Esophagus squamous epithelium (tissue), 5 donors: ENCODE results near the gene TLN1. TPM values are rescaled to one million over a fixed set of nuclear protein-coding genes. Genes with fewer than 3 reads are reported as not detected.

Experiments
- DNase-seq: peaks from one replicate; lab custom pipeline; 2025; lab: John Stamatoyannopoulos, UW
- H3K27ac ChIP-seq, 4 donors: fragments of 200-600 bp; sonication (generic); one replicate each; pipeline ENCODE4 v1.5.1; 2016 to 2019; ENCODE audit warnings: mild to moderate bottlenecking in 1 of 4
- H3K27me3 ChIP-seq, 4 donors: fragments of 200-600 bp; sonication (generic); 1 replicate in 3 of 4; 2 replicates in 1 of 4; pipeline versions ENCODE4 v1.5.1 to v1.6.0; 2017 to 2021; ENCODE audit warnings: antibody characterized with exemption in 1 of 4
- H3K36me3 ChIP-seq, 3 donors: fragments of 200-600 bp; sonication (generic); one replicate each; pipeline ENCODE4 v1.5.1; 2016 to 2019
- H3K4me1 ChIP-seq, 3 donors: fragments of 200-600 bp; sonication (generic); one replicate each; pipeline ENCODE4 v1.5.1; 2017 to 2019
- H3K4me3 ChIP-seq, 4 donors: fragments of 200-600 bp; sonication (generic); 1 replicate in 3 of 4; 2 replicates in 1 of 4; pipeline ENCODE4 v1.5.1; 2016 to 2019; ENCODE audit warnings: mild to moderate bottlenecking in 2 of 4, moderate library complexity in 1 of 4
- H3K9me3 ChIP-seq, 3 donors: fragments of 200-600 bp; sonication (generic); one replicate each; pipeline ENCODE4 v1.5.1; 2016 to 2019
- POLR2A ChIP-seq, 4 donors: fragments of 450-650 bp; IDR thresholded peaks; one replicate each; pipeline ENCODE4 v1.6.1; 2017; ENCODE audit warnings: antibody characterized with exemption in 4 of 4, mild to moderate bottlenecking in 4 of 4, moderate library complexity in 3 of 4
- WGBS, 2 donors: methylation state at CpG; one replicate each; pipeline ENCODE4 v1.1.5; 2018; 5-methylcytosine and 5-hydroxymethylcytosine counted together
- intact Hi-C: fragments of 100-400 bp; cut with DNase I; formaldehyde crosslinking; loops from one replicate; pipeline ENCODE4 v1.15.0; 2022
- total RNA-seq, 4 donors: library from RNA; depleted of rRNA; stranded (reverse); fragments of >200 nt; gene quantifications; one replicate each; pipeline ENCODE4 v1.1.0, GENCODE V29; 2016
- TF ChIP-seq, protein P1 (sequence below), 6 experiments: fragments of 450-650 bp in 4 of 6; fragments of 200-600 bp in 2 of 6; sonication (generic) in 2 of 6; IDR thresholded peaks; one replicate each; pipeline ENCODE4 v1.5.1; 2016 to 2019; ENCODE audit warnings: antibody characterized with exemption in 6 of 6, mild to moderate bottlenecking in 4 of 6, moderate library complexity in 4 of 6
- donor health status: DM: yes; HTN: yes; CAD: no.

TLN1 gene
- total RNA-seq, 4 donors from 2014 or later: 94.7 to 233 (median 112) TPM

GRCh38 chr9:35723426-35723825 is 8.6 kb downstream of the TLN1 start:
- TF ChIP-seq, protein P1, sequence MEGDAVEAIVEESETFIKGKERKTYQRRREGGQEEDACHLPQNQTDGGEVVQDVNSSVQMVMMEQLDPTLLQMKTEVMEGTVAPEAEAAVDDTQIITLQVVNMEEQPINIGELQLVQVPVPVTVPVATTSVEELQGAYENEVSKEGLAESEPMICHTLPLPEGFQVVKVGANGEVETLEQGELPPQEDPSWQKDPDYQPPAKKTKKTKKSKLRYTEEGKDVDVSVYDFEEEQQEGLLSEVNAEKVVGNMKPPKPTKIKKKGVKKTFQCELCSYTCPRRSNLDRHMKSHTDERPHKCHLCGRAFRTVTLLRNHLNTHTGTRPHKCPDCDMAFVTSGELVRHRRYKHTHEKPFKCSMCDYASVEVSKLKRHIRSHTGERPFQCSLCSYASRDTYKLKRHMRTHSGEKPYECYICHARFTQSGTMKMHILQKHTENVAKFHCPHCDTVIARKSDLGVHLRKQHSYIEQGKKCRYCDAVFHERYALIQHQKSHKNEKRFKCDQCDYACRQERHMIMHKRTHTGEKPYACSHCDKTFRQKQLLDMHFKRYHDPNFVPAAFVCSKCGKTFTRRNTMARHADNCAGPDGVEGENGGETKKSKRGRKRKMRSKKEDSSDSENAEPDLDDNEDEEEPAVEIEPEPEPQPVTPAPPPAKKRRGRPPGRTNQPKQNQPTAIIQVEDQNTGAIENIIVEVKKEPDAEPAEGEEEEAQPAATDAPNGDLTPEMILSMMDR (IDR thresholded peaks at IDR 0.05): no peak
- TF ChIP-seq POLR2A (IDR thresholded peaks at IDR 0.05): no peak
- Histone ChIP-seq H3K36me3 (peaks cover 60 to 90% (median 66%) of the 10 kb centered on the region in 3 donors), H3K4me1 (peaks cover 6 to 32% (median 9%) of the 10 kb centered on the region in 3 donors), H3K4me3 (no peak overlapping the region), H3K27ac (no peak overlapping the region), H3K27me3 (no peaks in the 10 kb centered on the region), H3K9me3 (no peaks in the 10 kb centered on the region)
- 78 to 90% methylated on average over 2 of the region's 2 CpGs for WGBS, 2 donors
- DNase-seq: no peak
- intact Hi-C loops: no loop called here

DNA sequence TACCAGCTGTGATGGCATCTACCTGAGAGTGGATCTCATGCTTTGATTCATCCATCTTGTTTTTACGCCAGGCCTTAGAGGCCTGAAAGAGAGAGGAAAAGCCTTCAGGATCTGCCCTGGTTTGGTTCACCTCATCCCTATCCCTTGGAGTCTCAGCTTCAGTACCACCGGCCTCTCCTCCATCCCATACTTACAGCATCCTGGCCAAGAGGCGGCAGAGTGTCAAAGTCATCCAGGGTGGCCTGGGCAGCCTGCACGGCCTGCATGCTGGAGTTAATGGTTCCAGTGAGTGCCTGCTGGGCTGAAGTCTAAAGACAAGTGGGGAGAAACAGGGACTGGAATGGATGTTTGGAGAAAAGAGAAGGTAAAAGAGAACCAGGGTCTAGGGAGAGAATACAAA is 12.4 kb downstream of the TLN1 start:
- no peaks in the 10 kb centered on the region for H3K27me3 ChIP-seq
- H3K27ac ChIP-seq: peak overlapping the region in 2 of 4 donors; percentile 5 to 10
- peaks cover 80 to 100% (median 91%) of the 10 kb centered on the region in 3 donors for H3K36me3 ChIP-seq
- DNase-seq: no peak
- intact Hi-C loops: no loop called here
- H3K9me3 ChIP-seq: no peaks in the 10 kb centered on the region
- H3K4me3 ChIP-seq: no peak overlapping the region
- no peaks in the 10 kb centered on the region for H3K4me1 ChIP-seq
- no peak for TF ChIP-seq POLR2A (IDR thresholded peaks at IDR 0.05)
- TF ChIP-seq, protein P1 (IDR thresholded peaks at IDR 0.05): no peak
- WGBS, 2 donors: 72 to 94% methylated on average over 3 to 4 of the region's 4 CpGs

DNA sequence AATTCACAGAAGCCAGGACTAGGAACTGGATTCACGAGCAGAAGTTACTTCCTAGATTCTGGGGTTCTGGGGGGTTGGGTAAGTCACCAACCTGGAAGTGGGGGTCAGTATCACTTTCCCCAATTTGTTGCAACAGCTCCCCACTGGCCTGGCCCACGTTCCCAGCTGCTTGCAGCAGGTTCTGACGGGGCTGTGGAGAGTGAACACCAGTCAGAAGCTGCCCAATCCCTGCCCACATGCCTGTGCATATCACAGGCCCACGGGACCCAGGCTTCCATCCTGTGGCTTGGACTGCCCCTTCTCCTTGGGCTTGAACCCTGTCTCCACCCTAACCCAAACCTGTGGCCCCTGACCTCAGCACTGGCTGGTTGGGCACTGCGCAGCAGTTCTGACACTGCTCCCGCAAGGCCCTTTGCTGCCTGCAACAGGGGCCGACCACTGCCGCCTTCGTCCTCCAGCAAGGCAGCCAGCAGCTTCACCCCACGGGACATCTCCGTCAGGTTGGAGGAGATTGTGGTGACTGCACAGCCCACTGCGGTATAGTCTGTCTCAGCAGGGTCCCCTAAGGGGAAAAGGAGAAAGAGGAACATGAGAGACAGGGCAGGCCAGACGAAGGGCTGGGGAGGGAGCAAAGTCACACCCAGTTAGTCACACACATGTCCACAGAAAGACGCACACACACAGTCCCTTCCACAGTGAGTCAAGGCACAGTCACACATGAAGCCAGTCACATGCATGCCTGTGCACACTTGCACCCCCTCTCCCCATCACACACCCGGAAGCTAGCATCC is 13.1 kb downstream of the TLN1 start:
- Histone ChIP-seq H3K4me1 (no peaks in the 10 kb centered on the region), H3K4me3 (no peak overlapping the region), H3K27ac (peak overlapping the region in 1 of 4 donors; percentile 19), H3K9me3 (no peaks in the 10 kb centered on the region), H3K36me3 (peaks cover 80 to 100% (median 91%) of the 10 kb centered on the region in 3 donors), H3K27me3 (no peaks in the 10 kb centered on the region)
- no peak for DNase-seq
- no peak for TF ChIP-seq POLR2A (IDR thresholded peaks at IDR 0.05)
- TF ChIP-seq, protein P1 (IDR thresholded peaks at IDR 0.05): no peak
- 50 to 62% methylated on average over 5 to 6 of the region's 15 CpGs for WGBS, 2 donors
- intact Hi-C loops: no loop called here

GRCh38 chr9:35717132-35717870 is 14.7 kb downstream of the TLN1 start:
- Histone ChIP-seq H3K4me3 (no peak overlapping the region), H3K4me1 (no peaks in the 10 kb centered on the region), H3K27me3 (no peaks in the 10 kb centered on the region), H3K27ac (peak overlapping the region in 3 of 4 donors; percentile 42 to 60 (median 53)), H3K36me3 (peaks cover 76 to 100% (median 88%) of the 10 kb centered on the region in 3 donors), H3K9me3 (no peaks in the 10 kb centered on the region)
- 89 to 90% methylated on average over 6 to 12 of the region's 14 CpGs for WGBS, 2 donors
- intact Hi-C loops: no loop called here
- no peak for DNase-seq
- TF ChIP-seq, protein P1 (IDR thresholded peaks at IDR 0.05): no peak
- TF ChIP-seq POLR2A (IDR thresholded peaks at IDR 0.05): no peak

DNA sequence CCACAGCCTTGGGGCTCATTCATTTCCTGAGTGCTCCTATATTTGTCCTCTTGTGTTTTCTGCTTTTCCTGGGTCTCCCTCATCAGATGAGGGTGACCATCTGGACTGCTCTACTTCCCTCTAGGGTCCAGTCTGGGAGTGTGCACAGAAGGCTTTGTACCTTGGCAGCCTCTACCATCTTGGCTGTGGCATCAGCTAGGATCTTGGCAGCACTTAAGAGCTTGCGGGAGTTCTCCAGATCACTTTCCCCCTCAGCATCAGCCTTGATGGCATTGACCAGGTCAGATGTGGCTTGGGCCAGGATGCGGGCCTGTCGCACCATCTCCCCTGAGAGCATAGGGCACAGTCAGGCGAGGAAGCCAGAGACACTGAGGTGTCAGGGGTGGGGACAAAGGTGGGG is 15.8 kb downstream of the TLN1 start:
- intact Hi-C loops: no loop called here
- H3K4me1 ChIP-seq: no peaks in the 10 kb centered on the region
- WGBS, 2 donors: 70 to 100% methylated on average over 3 to 4 of the region's 4 CpGs
- TF ChIP-seq, protein P1 (IDR thresholded peaks at IDR 0.05): peak in 1 of 6 experiments; percentile 17
- TF ChIP-seq POLR2A (IDR thresholded peaks at IDR 0.05): no peak
- H3K27me3 ChIP-seq: no peaks in the 10 kb centered on the region
- H3K36me3 ChIP-seq: peaks cover 74 to 100% (median 88%) of the 10 kb centered on the region in 3 donors
- H3K9me3 ChIP-seq: no peaks in the 10 kb centered on the region
- H3K4me3 ChIP-seq: no peak overlapping the region
- H3K27ac ChIP-seq: peak overlapping the region in 2 of 4 donors; percentile 60 to 62
- DNase-seq: no peak
